ENCODE results near the gene EPM2A.

- no peak for TF ChIP-seq CTCF (IDR thresholded peaks at IDR 0.05; ENCODE audit: low read depth, low read length, poor library complexity, severe bottlenecking)
- TF ChIP-seq EZH2phosphoT487 (IDR thresholded peaks at IDR 0.05; ENCODE audit: borderline replicate concordance, low read length), result no peak
Observed at GRCh38 chr6:145752638-145753037, 17.3 kb upstream of the EPM2A start.

All from DOHH2 (cell line).